Mammary epithelial cell (primary cell): ENCODE data around the gene STAG3.
"Not testable (repeated sequence)": the region's sequence is repeated elsewhere in the genome, so short reads cannot be mapped to it uniquely, and the experiment has no call there.

Experiments
- EZH2 ChIP-seq: IDR thresholded peaks from 2 replicates; pipeline ENCODE4 v1.6.1; 2012; ENCODE audit warnings: low read length, inconsistent platforms, borderline replicate concordance
- TF ChIP-seq, protein P1 (sequence below), 2 donors: IDR thresholded peaks in 1 of 2; conservative IDR thresholded peaks in 1 of 2; 2 replicates each; pipeline ENCODE4 v1.5.1; 2011 to 2012; ENCODE audit warnings: inconsistent platforms in 2 of 2, low read length in 2 of 2, mild to moderate bottlenecking in 2 of 2, control low read depth in 1 of 2, low read depth in 1 of 2; ENCODE audit not compliant: insufficient read depth in 1 of 2; ENCODE audit errors: extremely low read depth in 1 of 2

DNA sequence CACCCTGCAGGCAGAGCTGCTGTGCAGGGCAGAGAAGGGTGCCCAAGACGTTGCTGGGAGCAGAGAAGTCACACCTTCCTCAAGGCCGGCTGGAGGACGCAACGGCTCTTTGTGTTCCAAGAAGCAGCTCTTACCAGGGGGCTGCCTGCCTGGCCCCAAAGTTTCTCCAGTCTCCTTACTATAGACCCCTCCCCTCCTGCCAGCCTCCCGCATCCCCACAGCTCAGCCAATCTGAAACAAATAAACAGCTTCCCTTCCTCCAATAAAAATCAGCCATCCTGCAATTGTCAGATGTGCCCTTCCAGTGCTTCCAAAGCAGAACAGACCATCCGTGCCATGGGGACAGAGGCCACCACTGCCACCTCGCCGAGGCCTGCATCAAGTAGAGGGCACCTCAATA lies 82.3 kb downstream of the STAG3 start:
- TF ChIP-seq, protein P1, sequence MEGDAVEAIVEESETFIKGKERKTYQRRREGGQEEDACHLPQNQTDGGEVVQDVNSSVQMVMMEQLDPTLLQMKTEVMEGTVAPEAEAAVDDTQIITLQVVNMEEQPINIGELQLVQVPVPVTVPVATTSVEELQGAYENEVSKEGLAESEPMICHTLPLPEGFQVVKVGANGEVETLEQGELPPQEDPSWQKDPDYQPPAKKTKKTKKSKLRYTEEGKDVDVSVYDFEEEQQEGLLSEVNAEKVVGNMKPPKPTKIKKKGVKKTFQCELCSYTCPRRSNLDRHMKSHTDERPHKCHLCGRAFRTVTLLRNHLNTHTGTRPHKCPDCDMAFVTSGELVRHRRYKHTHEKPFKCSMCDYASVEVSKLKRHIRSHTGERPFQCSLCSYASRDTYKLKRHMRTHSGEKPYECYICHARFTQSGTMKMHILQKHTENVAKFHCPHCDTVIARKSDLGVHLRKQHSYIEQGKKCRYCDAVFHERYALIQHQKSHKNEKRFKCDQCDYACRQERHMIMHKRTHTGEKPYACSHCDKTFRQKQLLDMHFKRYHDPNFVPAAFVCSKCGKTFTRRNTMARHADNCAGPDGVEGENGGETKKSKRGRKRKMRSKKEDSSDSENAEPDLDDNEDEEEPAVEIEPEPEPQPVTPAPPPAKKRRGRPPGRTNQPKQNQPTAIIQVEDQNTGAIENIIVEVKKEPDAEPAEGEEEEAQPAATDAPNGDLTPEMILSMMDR (conservative IDR thresholded peaks at IDR 0.05 in 1 of 2, IDR thresholded peaks at IDR 0.05 in 1 of 2; ENCODE audit: extremely low read depth in 1 of 2, insufficient read depth in 1 of 2, low read depth in 1 of 2, low read length in 2 of 2) = not testable (repeated sequence)
- not testable (repeated sequence) for TF ChIP-seq EZH2
